Stimulated activated CD4-positive, alpha-beta T cell treated with anti-CD3 and anti-CD28 coated beads, Interleukin-15, amount 100 ng/mL, for 24 hours (primary cell): ENCODE data around the gene DDA1.
"Not testable (repeated sequence)": the region's sequence is repeated elsewhere in the genome, so short reads cannot be mapped to it uniquely, and the experiment has no call there.

ENCODE experiments used
- DNase-seq: peaks from one replicate; pipeline ENCODE4 v3.0.0-alpha.2; 2020

Gene DDA1

GRCh38 chr19:17348700-17349099 lies 39.3 kb downstream of the DDA1 start:
- no peak for DNase-seq

GRCh38 chr19:17351815-17352435 lies 42.6 kb downstream of the DDA1 start:
- DNase-seq, result no peak

- no peak for DNase-seq
Measured at GRCh38 chr19:17352608-17353280, 43.4 kb downstream of the DDA1 start.

GRCh38 chr19:17353386-17353785 lies 44.0 kb downstream of the DDA1 start:
- DNase-seq, result no peak

GRCh38 chr19:17357078-17357666 lies 47.8 kb downstream of the DDA1 start:
- DNase-seq, result no peak

- DNase-seq, result no peak
Measured at GRCh38 chr19:17357724-17358123, 48.4 kb downstream of the DDA1 start.

GRCh38 chr19:17358395-17358794 lies 49.0 kb downstream of the DDA1 start:
- no peak for DNase-seq

GRCh38 chr19:17359905-17360800 lies 50.8 kb downstream of the DDA1 start:
- no peak for DNase-seq

GRCh38 chr19:17363852-17364605 lies 54.7 kb downstream of the DDA1 start:
- DNase-seq, result not testable (repeated sequence)

- DNase-seq, result no peak
Measured at GRCh38 chr19:17365361-17365760, 56.0 kb downstream of the DDA1 start.

- no peak for DNase-seq
Measured at GRCh38 chr19:17370026-17370587, 60.7 kb downstream of the DDA1 start.
